K562 (cell line): ENCODE measurements around the gene FBXO11. TPM values are rescaled to one million over a fixed set of nuclear protein-coding genes. Genes with fewer than 3 reads are reported as not detected.

Experiments
- CAMTA2 ChIP-seq: fragments of 250-450 bp; sonication (Bioruptor Pico); conservative IDR thresholded peaks from 2 replicates; pipeline ENCODE4 v1.5.1; 2022
- DACH1 ChIP-seq: fragments of 450-650 bp; IDR thresholded peaks from 2 replicates; pipeline ENCODE4 v1.6.1; 2018; ENCODE audit not compliant: partially characterized antibody
- EP400 ChIP-seq: fragments of 450-650 bp; IDR thresholded peaks from 2 replicates; pipeline ENCODE4 v1.6.1; 2017; ENCODE audit warnings: antibody characterized with exemption, mild to moderate bottlenecking, moderate library complexity
- NR1H2 ChIP-seq: sonication (generic); formaldehyde crosslinking; IDR thresholded peaks from 2 replicates; pipeline ENCODE4 v1.4.0; 2020; ENCODE audit warnings: mild to moderate bottlenecking, missing genetic modification reagents
- NR2C1 ChIP-seq, 2 experiments: fragments of 450-650 bp; IDR thresholded peaks; 2 replicates each; pipeline ENCODE4 v1.6.1; 2017; ENCODE audit warnings: mild to moderate bottlenecking in 2 of 2, antibody characterized with exemption in 1 of 2, inconsistent platforms in 1 of 2, missing compliant biosample characterization in 1 of 2, missing genetic modification characterization in 1 of 2
- NRF1 ChIP-seq, 2 experiments: fragments of 450-650 bp; IDR thresholded peaks in 1 of 2; conservative IDR thresholded peaks in 1 of 2; 2 replicates each; pipeline ENCODE4 v1.6.1; 2014; ENCODE audit warnings: mild to moderate bottlenecking in 2 of 2
- PCBP1 ChIP-seq: fragments of 200-400 bp; formaldehyde crosslinking; IDR thresholded peaks from 2 replicates; pipeline ENCODE4 v1.6.1; 2018; ENCODE audit warnings: mild to moderate bottlenecking, low read depth, low read length; ENCODE audit not compliant: poor library complexity, severe bottlenecking
- PCBP2 ChIP-seq: fragments of 200-400 bp; formaldehyde crosslinking; IDR thresholded peaks from 2 replicates; pipeline ENCODE4 v1.6.1; 2018; ENCODE audit warnings: low read length, low read depth, mild to moderate bottlenecking, moderate library complexity; ENCODE audit not compliant: poor library complexity, severe bottlenecking
- RBM25 ChIP-seq: fragments of 200-400 bp; formaldehyde crosslinking; IDR thresholded peaks from 2 replicates; pipeline ENCODE4 v1.6.1; 2018; ENCODE audit warnings: low read length, low read depth, moderate library complexity; ENCODE audit not compliant: severe bottlenecking
- SAP30 ChIP-seq: fragments of 200-600 bp; sonication (generic); IDR thresholded peaks from 2 replicates; pipeline ENCODE4 v1.6.1; 2012; ENCODE audit warnings: borderline replicate concordance, low read depth, mild to moderate bottlenecking, moderate library complexity, low read length, control low read depth, inconsistent platforms; ENCODE audit not compliant: insufficient read depth, poor library complexity, severe bottlenecking
- TBL1XR1 ChIP-seq, 2 experiments: IDR thresholded peaks; 2 replicates each; pipeline ENCODE4 v1.6.1; 2012; ENCODE audit warnings: improper control_type of control experiment in 2 of 2, low read length in 2 of 2, mild to moderate bottlenecking in 1 of 2
- THRAP3 ChIP-seq: fragments of 450-650 bp; IDR thresholded peaks from 2 replicates; pipeline ENCODE4 v1.6.1; 2016; ENCODE audit warnings: mild to moderate bottlenecking, inconsistent platforms, borderline replicate concordance
- ZBED1 ChIP-seq: IDR thresholded peaks from 2 replicates; pipeline ENCODE4 v1.6.1; 2014
- ZNF121 ChIP-seq: sonication (generic); formaldehyde crosslinking; conservative IDR thresholded peaks from 2 replicates; pipeline ENCODE4 v1.8.0; 2022; ENCODE audit warnings: missing genetic modification reagents
- ZNF224 ChIP-seq: sonication (generic); formaldehyde crosslinking; IDR thresholded peaks from 2 replicates; pipeline ENCODE4 v1.8.0; 2022; ENCODE audit warnings: mild to moderate bottlenecking, missing genetic modification reagents
- ZNF584 ChIP-seq: fragments of 200-800 bp; sonication (Bioruptor generic); IDR thresholded peaks from 2 replicates; pipeline ENCODE4 v1.6.1; 2016; ENCODE audit warnings: low read depth, mild to moderate bottlenecking, missing genetic modification characterization, missing compliant biosample characterization
- polyA plus RNA-seq, 8 experiments: library from polyadenylated mRNA; depleted of rRNA in 4 of 8; stranded (reverse) in 5 of 8; unstranded in 3 of 8; fragments of >200 nt; fragmentation: Nextera tagmentation in 2 of 8; fragmentation: Illumina TruSeq in 1 of 8; extraction: Ambion mirVana in 2 of 8; extraction: Trizol in 1 of 8; gene quantifications; 2 replicates each; pipeline versions ENCODE4 v1.2.1 to v1.2.3, GENCODE V29; 2011 to 2014; ENCODE audit warnings: inconsistent platforms in 1 of 8, missing spikeins in 1 of 8
- total RNA-seq, 7 experiments: library from RNA; depleted of rRNA in 6 of 7; stranded (reverse); fragments of >200 nt in 6 of 7; fragmentation: Illumina TruSeq in 2 of 7; extraction: Trizol in 2 of 7; gene quantifications; 2 replicates each; pipeline versions ENCODE4 v1.2.1 to v1.2.3, GENCODE V29; 2011 to 2021; ENCODE audit warnings: low replicate concordance in 1 of 7
- TF ChIP-seq, protein P1 (sequence below): fragments of 250-450 bp; sonication (Bioruptor Pico); IDR thresholded peaks from 2 replicates; pipeline ENCODE4 v1.5.0; 2021; ENCODE audit warnings: mild to moderate bottlenecking, borderline replicate concordance
- TF ChIP-seq, protein P2 (sequence below): sonication (generic); formaldehyde crosslinking; IDR thresholded peaks from 2 replicates; pipeline ENCODE4 v1.8.0; 2022; ENCODE audit warnings: mild to moderate bottlenecking, low read depth, missing genetic modification reagents
- TF ChIP-seq, protein P3 (sequence below): sonication (generic); formaldehyde crosslinking; IDR thresholded peaks from 2 replicates; pipeline ENCODE4 v1.4.0; 2020; ENCODE audit warnings: mild to moderate bottlenecking, missing genetic modification reagents
- TF ChIP-seq, protein P4 (sequence below): fragments of 250-450 bp; sonication (Bioruptor Pico); IDR thresholded peaks from 2 replicates; pipeline ENCODE4 v1.6.1; 2021; ENCODE audit warnings: mild to moderate bottlenecking

The FBXO11 gene
- total and polyA plus RNA-seq, 9 of the 15 experiments (the other 6 are each of a cell fraction or from before 2014, with no cell fraction given), result 8.8 to 44.5 (median 24.1) TPM

- TF ChIP-seq, protein P1, sequence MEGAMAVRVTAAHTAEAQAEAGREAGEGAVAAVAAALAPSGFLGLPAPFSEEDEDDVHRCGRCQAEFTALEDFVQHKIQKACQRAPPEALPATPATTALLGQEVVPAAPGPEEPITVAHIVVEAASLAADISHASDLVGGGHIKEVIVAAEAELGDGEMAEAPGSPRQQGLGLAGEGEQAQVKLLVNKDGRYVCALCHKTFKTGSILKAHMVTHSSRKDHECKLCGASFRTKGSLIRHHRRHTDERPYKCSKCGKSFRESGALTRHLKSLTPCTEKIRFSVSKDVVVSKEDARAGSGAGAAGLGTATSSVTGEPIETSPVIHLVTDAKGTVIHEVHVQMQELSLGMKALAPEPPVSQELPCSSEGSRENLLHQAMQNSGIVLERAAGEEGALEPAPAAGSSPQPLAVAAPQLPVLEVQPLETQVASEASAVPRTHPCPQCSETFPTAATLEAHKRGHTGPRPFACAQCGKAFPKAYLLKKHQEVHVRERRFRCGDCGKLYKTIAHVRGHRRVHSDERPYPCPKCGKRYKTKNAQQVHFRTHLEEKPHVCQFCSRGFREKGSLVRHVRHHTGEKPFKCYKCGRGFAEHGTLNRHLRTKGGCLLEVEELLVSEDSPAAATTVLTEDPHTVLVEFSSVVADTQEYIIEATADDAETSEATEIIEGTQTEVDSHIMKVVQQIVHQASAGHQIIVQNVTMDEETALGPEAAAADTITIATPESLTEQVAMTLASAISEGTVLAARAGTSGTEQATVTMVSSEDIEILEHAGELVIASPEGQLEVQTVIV (CRISPR knock-in tag), result no peak
- TF ChIP-seq PCBP2, result no peak
- TF ChIP-seq DACH1, result peak; percentile 85
- no peak for TF ChIP-seq ZBED1
- TF ChIP-seq NR2C1 (IDR thresholded peaks at IDR 0.05), result no peak
- no peak for TF ChIP-seq NR2C1 (tag; IDR thresholded peaks at IDR 0.05)
- no peak for TF ChIP-seq NR1H2
- TF ChIP-seq ZNF224 (CRISPR knock-in tag), result no peak
- TF ChIP-seq, protein P2, sequence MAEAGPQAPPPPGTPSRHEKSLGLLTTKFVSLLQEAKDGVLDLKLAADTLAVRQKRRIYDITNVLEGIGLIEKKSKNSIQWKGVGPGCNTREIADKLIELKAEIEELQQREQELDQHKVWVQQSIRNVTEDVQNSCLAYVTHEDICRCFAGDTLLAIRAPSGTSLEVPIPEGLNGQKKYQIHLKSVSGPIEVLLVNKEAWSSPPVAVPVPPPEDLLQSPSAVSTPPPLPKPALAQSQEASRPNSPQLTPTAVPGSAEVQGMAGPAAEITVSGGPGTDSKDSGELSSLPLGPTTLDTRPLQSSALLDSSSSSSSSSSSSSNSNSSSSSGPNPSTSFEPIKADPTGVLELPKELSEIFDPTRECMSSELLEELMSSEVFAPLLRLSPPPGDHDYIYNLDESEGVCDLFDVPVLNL (CRISPR knock-in tag), result no peak
- no peak for TF ChIP-seq CAMTA2 (CRISPR knock-in tag)
- TF ChIP-seq THRAP3, result no peak
- TF ChIP-seq NRF1 (conservative IDR thresholded peaks at IDR 0.05 in 1 of 2, IDR thresholded peaks at IDR 0.05 in 1 of 2), result 0 out of 4 replicates have a peak, but pooled peaks have one; percentile 26 to 27
- TF ChIP-seq, protein P3, sequence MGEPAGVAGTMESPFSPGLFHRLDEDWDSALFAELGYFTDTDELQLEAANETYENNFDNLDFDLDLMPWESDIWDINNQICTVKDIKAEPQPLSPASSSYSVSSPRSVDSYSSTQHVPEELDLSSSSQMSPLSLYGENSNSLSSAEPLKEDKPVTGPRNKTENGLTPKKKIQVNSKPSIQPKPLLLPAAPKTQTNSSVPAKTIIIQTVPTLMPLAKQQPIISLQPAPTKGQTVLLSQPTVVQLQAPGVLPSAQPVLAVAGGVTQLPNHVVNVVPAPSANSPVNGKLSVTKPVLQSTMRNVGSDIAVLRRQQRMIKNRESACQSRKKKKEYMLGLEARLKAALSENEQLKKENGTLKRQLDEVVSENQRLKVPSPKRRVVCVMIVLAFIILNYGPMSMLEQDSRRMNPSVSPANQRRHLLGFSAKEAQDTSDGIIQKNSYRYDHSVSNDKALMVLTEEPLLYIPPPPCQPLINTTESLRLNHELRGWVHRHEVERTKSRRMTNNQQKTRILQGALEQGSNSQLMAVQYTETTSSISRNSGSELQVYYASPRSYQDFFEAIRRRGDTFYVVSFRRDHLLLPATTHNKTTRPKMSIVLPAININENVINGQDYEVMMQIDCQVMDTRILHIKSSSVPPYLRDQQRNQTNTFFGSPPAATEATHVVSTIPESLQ (CRISPR knock-in tag), result no peak
- TF ChIP-seq, protein P4, sequence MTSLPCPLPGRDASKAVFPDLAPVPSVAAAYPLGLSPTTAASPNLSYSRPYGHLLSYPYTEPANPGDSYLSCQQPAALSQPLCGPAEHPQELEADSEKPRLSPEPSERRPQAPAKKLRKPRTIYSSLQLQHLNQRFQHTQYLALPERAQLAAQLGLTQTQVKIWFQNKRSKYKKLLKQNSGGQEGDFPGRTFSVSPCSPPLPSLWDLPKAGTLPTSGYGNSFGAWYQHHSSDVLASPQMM (CRISPR knock-in tag), result no peak
- TF ChIP-seq ZNF121 (CRISPR knock-in tag), result no peak
- TF ChIP-seq EP400, result peak; percentile 76
- no peak for TF ChIP-seq RBM25
- TF ChIP-seq ZNF584 (CRISPR knock-in tag), result no peak
- TF ChIP-seq SAP30, result no peak
- no peak for TF ChIP-seq PCBP1
- no peak; a peak in 2 of 4 replicates for TF ChIP-seq TBL1XR1 (IDR thresholded peaks at IDR 0.05; ENCODE audit: low read length in 2 of 2)
These were observed at the start of gene FBXO11 (continued) for GRCh38 chr2:47906157-47907038.
